GM12873 (cell line): Measurements from ENCODE around the gene UGT1A9.

Experiments
- CTCF ChIP-seq: IDR thresholded peaks from 2 replicates; pipeline ENCODE4 v1.5.1; 2012; ENCODE audit warnings: low read depth, mild to moderate bottlenecking, moderate library complexity, low read length, control low read depth; ENCODE audit not compliant: insufficient read depth; ENCODE audit errors: missing control alignments

UGT1A9 gene

GRCh38 chr2:233692648-233693047 lies 20.9 kb downstream of the UGT1A9 start, which contains the start of gene UGT1A6:
UGT1A6 (plus strand) TSS chr2:233692890; CDS start chr2:233693005, 115 bp downstream.
- no peak for TF ChIP-seq CTCF

- TF ChIP-seq CTCF, result no peak
These were observed 22.3 kb downstream of the UGT1A9 start for GRCh38 chr2:233693963-233694362.

- no peak for TF ChIP-seq CTCF
These were observed 27.0 kb downstream of the UGT1A9 start for GRCh38 chr2:233698740-233699139.

- no peak for TF ChIP-seq CTCF
These were observed 27.8 kb downstream of the UGT1A9 start for GRCh38 chr2:233699424-233700027.

GRCh38 chr2:233700028-233700635 lies 28.4 kb downstream of the UGT1A9 start:
- TF ChIP-seq CTCF, result no peak

GRCh38 chr2:233702238-233702637 lies 30.5 kb downstream of the UGT1A9 start:
- TF ChIP-seq CTCF, result no peak

- no peak for TF ChIP-seq CTCF
These were observed 34.3 kb downstream of the UGT1A9 start for GRCh38 chr2:233705911-233706506.
